Right lobe of liver (tissue), 4 donors: ENCODE results near the gene EVI5.
"Not testable (repeated sequence)": the region's sequence is repeated elsewhere in the genome, so short reads cannot be mapped to it uniquely, and the experiment has no call there.

Source experiments
- POLR2A ChIP-seq: fragments of 450-650 bp; IDR thresholded peaks from one replicate; pipeline ENCODE4 v1.6.1; 2017; ENCODE audit warnings: antibody characterized with exemption, mild to moderate bottlenecking
- TF ChIP-seq, protein P1 (sequence below), 4 donors: fragments of 200-600 bp in 3 of 4; fragments of 450-650 bp in 1 of 4; IDR thresholded peaks; one replicate each; pipeline versions ENCODE4 v1.5.1 to v1.8.0; 2016 to 2022; ENCODE audit warnings: antibody characterized with exemption in 4 of 4, mild to moderate bottlenecking in 2 of 4
- donor health status: DM: no; HTN: no; CAD: no.
- donor health status: DM: no; HTN: no; CAD: no.
- donor health status: DM: no; HTN: yes; CAD: no.

DNA sequence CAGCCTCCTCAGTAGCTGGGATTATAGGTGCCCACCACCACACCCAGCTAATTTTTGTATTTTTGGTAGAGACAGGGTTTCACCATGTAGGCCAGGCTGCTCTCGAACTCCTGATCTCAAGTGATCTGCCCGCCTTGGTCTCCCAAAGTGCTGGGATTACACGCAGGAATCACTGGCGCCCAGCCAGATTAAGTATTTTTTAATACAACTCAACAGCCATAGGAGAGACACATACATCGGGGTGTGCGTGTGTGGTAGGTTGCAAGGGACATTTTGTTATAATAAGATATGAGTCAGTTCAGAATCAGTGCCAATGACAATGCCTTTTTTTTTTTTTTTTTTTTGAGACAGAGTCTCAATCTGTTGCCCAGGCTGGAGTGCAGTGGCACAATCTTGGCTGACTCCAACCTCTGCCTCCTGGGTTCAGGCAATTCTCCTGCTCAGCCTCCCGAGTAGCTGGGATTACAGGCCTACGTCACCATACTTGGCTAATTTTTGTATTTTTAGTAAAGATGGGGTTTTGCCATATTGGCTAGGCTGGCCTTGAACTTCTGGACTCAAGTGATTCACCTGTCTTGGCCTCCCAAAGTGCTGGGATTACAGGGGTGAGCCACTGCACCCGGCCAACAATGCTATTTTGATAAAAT is 259.8 kb downstream of the EVI5 start:
- TF ChIP-seq, protein P1, sequence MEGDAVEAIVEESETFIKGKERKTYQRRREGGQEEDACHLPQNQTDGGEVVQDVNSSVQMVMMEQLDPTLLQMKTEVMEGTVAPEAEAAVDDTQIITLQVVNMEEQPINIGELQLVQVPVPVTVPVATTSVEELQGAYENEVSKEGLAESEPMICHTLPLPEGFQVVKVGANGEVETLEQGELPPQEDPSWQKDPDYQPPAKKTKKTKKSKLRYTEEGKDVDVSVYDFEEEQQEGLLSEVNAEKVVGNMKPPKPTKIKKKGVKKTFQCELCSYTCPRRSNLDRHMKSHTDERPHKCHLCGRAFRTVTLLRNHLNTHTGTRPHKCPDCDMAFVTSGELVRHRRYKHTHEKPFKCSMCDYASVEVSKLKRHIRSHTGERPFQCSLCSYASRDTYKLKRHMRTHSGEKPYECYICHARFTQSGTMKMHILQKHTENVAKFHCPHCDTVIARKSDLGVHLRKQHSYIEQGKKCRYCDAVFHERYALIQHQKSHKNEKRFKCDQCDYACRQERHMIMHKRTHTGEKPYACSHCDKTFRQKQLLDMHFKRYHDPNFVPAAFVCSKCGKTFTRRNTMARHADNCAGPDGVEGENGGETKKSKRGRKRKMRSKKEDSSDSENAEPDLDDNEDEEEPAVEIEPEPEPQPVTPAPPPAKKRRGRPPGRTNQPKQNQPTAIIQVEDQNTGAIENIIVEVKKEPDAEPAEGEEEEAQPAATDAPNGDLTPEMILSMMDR (IDR thresholded peaks at IDR 0.05) = not testable (repeated sequence)
- not testable (repeated sequence) for TF ChIP-seq POLR2A
